ENCODE measurements around the gene MYO18A.
A peak's percentile ranks its signal among the peaks of the same experiment; 100 is the strongest.
"Not testable (repeated sequence)": the region's sequence is repeated elsewhere in the genome, so short reads cannot be mapped to it uniquely, and the experiment has no call there.

The MYO18A gene

DNA sequence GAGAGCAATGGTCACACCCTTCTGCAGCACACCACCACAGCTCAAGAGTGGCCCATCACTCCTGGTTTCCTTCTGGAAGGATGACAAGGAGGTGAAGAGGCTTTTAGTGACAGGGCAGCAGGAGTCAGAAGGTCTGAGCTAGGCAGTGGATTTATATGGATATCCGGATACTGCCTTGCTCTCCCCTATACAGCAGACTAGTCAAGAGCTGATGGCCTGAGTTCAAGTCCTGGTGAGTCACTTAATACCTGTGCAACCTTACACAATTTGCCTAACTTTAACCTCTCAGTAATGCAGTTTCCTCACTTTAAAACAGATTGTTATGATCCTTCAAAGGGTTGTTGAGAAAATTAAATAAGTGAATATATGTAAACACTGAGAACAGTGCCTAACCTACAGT is 22.9 kb downstream of the MYO18A start:
- Mint-ChIP-seq H3K4me1 (ENCODE audit: low read depth in 2 of 2) (peaks cover 24 to 45% of the 10 kb centered on the region in 2 donors), H3K27ac (peak overlapping the region in 1 of 2 donors; percentile 46), H3K36me3 (ENCODE audit: insufficient read depth) (peaks cover 6% of the 10 kb centered on the region)

DNA sequence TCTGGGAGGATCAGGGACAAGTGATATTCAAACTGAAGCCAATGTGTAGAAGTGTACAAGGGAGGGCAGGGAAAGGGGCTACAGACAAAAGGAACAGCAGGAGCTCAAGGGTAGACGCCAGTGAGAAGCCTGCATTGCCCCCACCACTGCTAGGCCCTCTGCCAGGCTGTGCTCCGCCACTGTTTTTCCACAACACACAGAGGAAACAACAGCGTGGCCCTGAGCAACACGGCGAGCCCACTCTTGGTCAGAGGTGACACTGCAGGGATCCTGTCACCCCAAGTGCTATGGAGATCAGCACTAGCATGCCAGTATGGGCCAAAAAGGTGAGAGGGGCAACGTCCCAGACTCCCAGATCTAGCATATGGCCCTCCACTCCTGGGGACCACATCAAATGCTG is 23.4 kb downstream of the MYO18A start:
- peaks cover 18 to 42% of the 10 kb centered on the region in 2 donors for H3K4me1 Mint-ChIP-seq (ENCODE audit: low read depth in 2 of 2)
- H3K36me3 Mint-ChIP-seq (ENCODE audit: insufficient read depth), result peaks cover 6% of the 10 kb centered on the region
- peak overlapping the region in 1 of 2 donors; percentile 46 for H3K27ac Mint-ChIP-seq
- ATAC-seq (replicated peaks), result no peak
- no peaks in the 10 kb centered on the region for H3K27me3 Mint-ChIP-seq
- no peak overlapping the region for H3K4me3 Mint-ChIP-seq
- no peak for DNase-seq
- H3K9me3 Mint-ChIP-seq, result no peaks in the 10 kb centered on the region

More for the DNA sequence above, 22.9 kb downstream of the MYO18A start:
- H3K9me3 Mint-ChIP-seq, result no peaks in the 10 kb centered on the region
- no peak for DNase-seq
- no peaks in the 10 kb centered on the region for H3K27me3 Mint-ChIP-seq
- no peak for ATAC-seq (replicated peaks)
- H3K4me3 Mint-ChIP-seq, result no peak overlapping the region

DNA sequence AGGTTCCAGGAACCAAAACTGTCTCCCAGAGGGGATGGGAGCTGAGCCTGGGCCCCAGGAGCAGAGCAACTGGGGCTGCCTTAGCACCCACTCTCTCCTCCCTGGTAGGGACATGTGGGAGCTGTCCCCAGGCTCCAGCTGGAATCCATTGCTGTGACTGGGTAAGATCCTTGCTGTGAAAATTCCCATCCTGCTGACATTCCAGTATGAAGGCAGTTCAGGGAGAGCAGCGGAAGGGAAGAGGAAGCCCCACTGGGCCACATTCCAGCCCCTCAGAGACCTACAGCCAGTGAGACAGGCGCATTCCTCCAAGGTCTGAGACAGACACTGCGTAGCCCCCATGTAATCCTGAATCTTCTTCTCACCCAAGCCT is 24.2 kb downstream of the MYO18A start:
- H3K9me3 Mint-ChIP-seq, result no peaks in the 10 kb centered on the region
- peaks cover 17 to 47% of the 10 kb centered on the region in 2 donors for H3K4me1 Mint-ChIP-seq (ENCODE audit: low read depth in 2 of 2)
- peak overlapping the region; percentile 22 to 94 for H3K27ac Mint-ChIP-seq
- no peak for DNase-seq
- H3K27me3 Mint-ChIP-seq, result no peaks in the 10 kb centered on the region
- H3K4me3 Mint-ChIP-seq, result peak overlapping the region in 1 of 2 donors; percentile 77
- H3K36me3 Mint-ChIP-seq (ENCODE audit: insufficient read depth), result peaks cover 6% of the 10 kb centered on the region
- ATAC-seq (replicated peaks), result no peak

DNA sequence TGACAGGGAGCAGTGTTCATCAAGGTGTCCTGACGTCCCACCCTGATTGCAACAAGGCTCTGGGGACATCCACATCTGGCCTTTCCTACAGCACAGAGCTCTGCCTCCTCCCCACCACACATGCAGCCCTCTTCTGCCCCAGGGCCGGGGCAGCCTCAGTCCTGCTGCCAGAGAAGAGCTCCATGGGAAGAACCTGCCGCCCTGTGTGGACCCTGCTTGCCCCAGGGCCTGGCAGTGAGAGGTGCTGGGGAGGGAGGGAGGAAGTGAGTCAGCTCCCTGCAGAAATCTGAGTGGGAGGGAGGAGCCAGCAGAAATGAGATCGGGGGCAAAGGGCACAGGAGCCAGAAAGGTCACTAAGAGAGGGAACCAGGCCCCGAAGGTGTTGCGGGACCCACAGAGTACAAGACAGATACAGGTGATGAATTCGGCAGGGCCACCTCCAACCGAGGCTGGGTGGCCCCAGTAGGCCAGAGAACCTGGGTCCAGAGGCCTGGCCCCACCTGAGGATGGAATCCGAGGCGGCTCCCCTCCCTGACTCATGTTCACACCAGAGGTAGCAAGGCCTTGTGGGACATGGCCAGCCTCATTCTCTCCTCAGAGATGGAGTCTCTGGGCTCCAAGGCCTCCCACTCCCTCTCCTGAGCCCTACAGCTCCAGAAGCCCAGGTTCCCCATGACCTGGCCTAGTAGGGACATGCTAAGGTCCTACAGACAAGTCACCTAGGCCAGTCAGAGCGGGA is 24.8 kb downstream of the MYO18A start:
- H3K4me3 Mint-ChIP-seq, result peak overlapping the region; percentile 47 to 77
- ATAC-seq (replicated peaks), result peak; percentile 84

DNA sequence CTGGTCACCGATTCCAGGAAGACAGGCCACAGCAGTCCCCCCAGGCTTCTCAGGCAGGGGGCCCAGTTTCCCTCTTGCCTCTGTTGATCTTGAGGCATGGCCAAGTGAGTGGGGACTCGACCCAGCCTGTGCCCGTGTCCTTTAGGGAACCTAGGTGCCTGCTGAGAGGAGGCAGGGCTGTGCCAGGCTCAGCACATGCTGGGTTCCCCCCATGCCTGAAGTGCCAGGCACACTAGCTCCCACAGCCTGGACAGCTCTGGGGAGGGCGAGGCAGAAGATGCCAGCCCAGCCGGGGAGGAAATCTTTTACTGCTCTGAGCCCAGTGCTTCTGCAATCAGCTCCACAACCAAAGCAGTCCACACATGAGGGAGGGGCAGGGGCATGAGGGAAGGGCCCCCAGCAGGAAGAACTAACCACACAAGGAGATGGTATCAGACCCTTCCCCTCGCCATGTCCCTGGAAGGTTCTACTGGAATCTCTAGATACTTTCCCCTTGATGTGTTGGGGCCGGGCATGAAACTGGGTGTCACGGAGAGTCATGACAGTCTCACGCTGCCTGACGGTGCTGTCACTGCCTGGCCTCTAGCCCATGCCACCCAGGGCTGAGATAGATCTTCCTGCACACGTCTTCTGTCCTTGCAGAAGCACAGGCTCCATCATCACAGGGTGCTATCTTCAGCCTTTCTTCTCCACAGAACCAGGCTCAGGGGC is 25.5 kb downstream of the MYO18A start:
- Mint-ChIP-seq H3K9me3 (no peaks in the 10 kb centered on the region), H3K4me1 (ENCODE audit: low read depth in 2 of 2) (peaks cover 16 to 47% of the 10 kb centered on the region in 2 donors), H3K4me3 (peak overlapping the region; percentile 47 to 77), H3K27ac (peak overlapping the region; percentile 51 to 94), H3K27me3 (no peaks in the 10 kb centered on the region), H3K36me3 (ENCODE audit: insufficient read depth) (peaks cover 7% of the 10 kb centered on the region)
- ATAC-seq (replicated peaks) (peak; percentile 51), DNase-seq (no peak)

More for the DNA sequence above, 24.8 kb downstream of the MYO18A start:
- peak; percentile 33 to 37 (median 35) for DNase-seq
- peaks cover 17 to 47% of the 10 kb centered on the region in 2 donors for H3K4me1 Mint-ChIP-seq (ENCODE audit: low read depth in 2 of 2)
- H3K27me3 Mint-ChIP-seq, result no peaks in the 10 kb centered on the region
- H3K36me3 Mint-ChIP-seq (ENCODE audit: insufficient read depth), result peaks cover 6% of the 10 kb centered on the region
- peak overlapping the region; percentile 51 to 94 for H3K27ac Mint-ChIP-seq
- no peaks in the 10 kb centered on the region for H3K9me3 Mint-ChIP-seq

DNA sequence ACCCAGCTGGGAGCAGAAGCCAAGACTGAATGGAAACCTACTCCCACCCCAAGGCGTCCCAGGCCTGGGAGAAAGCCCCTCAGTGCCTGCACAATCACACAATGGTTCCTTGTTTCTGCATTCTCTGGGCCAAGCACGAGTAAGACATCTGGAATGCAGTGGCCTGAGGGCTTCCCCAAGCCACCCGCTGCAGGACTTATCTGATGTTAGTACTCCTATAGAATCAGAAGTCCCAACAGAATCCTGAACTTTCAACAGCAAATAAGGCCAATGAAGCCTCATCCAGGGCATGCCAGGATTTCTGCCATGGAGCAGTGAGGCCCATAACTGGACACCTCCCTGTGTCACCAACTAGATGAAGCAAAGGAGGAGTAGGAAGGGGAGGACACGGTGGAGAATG is 28.6 kb downstream of the MYO18A start:
- peaks cover 15% of the 10 kb centered on the region for H3K36me3 Mint-ChIP-seq (ENCODE audit: insufficient read depth)
- H3K9me3 Mint-ChIP-seq, result no peaks in the 10 kb centered on the region

DNA sequence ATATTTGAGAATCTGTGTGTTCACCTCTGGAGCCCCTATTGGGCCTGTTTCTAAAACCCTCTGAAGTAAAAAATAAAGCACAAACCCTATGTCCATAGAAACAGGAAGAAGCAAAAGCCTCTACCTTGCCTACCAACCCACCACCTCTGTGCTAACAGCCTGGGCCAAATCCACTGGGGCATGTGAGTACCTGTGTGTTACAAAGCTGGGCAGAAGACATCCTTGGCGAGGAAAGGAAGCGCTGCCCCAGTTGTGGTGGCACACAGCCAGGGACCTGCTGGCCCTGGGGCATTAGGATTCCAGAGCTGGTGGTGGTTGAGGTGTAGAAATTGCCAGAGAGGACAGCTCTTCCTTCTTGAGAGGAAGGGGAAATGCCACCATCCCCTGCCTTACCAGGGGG is 30.0 kb downstream of the MYO18A start:
- peaks cover 18 to 40% of the 10 kb centered on the region in 2 donors for H3K4me1 Mint-ChIP-seq (ENCODE audit: low read depth in 2 of 2)
- H3K9me3 Mint-ChIP-seq, result no peaks in the 10 kb centered on the region
- peak overlapping the region; percentile 77 to 80 for H3K4me3 Mint-ChIP-seq
- no peaks in the 10 kb centered on the region for H3K27me3 Mint-ChIP-seq
- H3K36me3 Mint-ChIP-seq (ENCODE audit: insufficient read depth), result peaks cover 12% of the 10 kb centered on the region
- ATAC-seq (replicated peaks) (no peak), DNase-seq (no peak)
- H3K27ac Mint-ChIP-seq, result no peak overlapping the region

More for the DNA sequence above, 28.6 kb downstream of the MYO18A start:
- DNase-seq (no peak), ATAC-seq (replicated peaks) (no peak)
- Mint-ChIP-seq H3K4me3 (no peak overlapping the region), H3K4me1 (ENCODE audit: low read depth in 2 of 2) (peaks cover 15 to 38% of the 10 kb centered on the region in 2 donors), H3K27ac (peak overlapping the region in 1 of 2 donors; percentile 67), H3K27me3 (no peaks in the 10 kb centered on the region)

DNA sequence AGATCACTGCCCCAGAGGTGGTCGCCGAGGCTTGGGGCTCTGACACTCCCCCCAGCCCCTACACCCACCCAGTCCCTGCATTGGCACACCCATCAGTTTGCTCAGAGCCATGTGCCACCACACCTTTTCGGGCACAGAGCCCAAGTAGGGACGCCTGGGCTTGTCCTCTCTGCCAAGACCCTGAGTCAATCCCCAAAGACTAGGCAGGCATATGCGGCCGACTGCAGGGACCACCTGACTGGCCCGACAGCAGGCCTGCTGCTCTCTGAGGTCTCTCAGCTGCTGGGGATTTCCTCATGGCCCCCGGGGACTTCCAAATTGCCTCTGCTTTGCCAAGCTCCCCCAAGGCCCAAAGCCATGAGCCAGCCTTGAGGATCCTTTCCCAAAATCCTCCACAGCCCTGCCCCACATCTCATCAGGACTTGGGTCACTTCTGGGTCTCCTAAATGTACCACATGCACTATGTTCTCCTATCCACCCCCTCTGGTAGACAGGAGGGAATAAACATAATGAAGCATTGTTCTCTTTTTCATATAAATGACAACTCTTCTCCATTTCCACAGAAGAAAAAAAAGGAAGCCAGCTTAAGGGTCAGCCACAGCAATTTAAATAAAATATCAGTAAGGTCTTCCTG is 30.6 kb downstream of the MYO18A start:
- H3K4me3 Mint-ChIP-seq, result peak overlapping the region; percentile 77 to 80
- H3K27ac Mint-ChIP-seq, result peak overlapping the region in 1 of 2 donors; percentile 76
- no peak for DNase-seq
- peaks cover 18 to 36% of the 10 kb centered on the region in 2 donors for H3K4me1 Mint-ChIP-seq (ENCODE audit: low read depth in 2 of 2)
- H3K9me3 Mint-ChIP-seq, result no peaks in the 10 kb centered on the region
- no peak for ATAC-seq (replicated peaks)
- H3K27me3 Mint-ChIP-seq, result no peaks in the 10 kb centered on the region
- peaks cover 9% of the 10 kb centered on the region for H3K36me3 Mint-ChIP-seq (ENCODE audit: insufficient read depth)

DNA sequence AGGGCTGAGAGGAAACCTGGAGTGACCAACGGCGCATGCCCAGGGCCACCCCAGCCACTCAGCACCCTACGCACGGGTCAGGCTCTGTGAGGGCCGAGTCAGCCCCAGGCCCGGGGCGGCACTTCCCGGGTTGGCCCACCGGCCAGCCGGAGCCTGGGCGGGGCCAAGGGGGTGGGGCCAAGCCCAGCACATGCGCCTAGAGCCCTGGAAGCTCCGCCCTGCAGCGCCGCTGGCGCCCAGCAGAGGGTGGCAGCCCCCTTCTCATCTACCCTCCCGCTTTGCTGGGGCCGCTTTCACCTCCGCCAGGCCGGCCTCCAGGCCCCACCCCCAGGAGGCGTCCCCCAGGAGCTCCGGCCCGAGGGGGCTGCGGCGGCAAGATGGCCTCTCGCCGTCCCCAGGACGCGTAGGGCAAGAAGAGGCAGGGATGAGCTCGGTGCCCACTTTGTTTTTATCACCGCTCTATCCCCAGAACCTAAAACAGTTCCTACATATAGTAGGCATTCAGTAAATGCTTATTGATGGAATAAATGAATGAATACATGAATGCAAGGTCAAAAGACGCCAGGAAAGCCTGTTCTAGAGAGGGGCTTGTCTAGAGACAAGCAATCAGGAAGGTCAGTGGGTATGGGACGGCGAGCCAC is 31.3 kb downstream of the MYO18A start:
- Mint-ChIP-seq H3K4me3 (peak overlapping the region; percentile 77 to 80), H3K27me3 (no peaks in the 10 kb centered on the region), H3K27ac (peak overlapping the region; percentile 70 to 76), H3K36me3 (ENCODE audit: insufficient read depth) (peaks cover 9% of the 10 kb centered on the region), H3K4me1 (ENCODE audit: low read depth in 2 of 2) (peaks cover 23 to 36% of the 10 kb centered on the region in 2 donors), H3K9me3 (no peaks in the 10 kb centered on the region)
- ATAC-seq (replicated peaks) (peak; percentile 91), DNase-seq (peak; percentile 88 to 93 (median 91))

DNA sequence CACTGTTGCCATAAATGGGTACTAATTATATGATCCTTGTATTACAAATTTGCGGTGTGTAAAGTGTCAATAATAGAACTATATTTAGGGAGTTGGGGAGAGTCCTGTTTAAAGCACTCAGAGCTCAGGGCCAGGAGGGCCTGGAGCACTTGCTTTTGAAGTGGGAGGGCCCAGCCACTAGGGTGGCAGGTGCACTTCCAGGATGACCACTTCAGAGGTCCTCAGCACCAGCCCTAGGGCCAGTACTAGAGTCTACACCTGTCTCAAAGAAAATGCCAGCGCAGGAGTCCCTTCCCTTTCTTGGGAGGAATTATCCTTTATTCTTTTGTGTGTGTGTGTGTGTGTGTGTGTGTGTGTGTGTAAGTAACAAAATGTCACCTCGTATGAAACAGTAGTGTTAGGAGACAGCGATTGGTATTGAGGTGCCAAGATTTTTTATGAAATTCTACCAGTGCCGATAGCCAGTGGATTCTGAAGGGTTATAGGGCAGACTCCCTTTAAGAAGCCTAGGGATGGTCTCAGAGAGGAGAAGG is 31.9 kb downstream of the MYO18A start:
- Mint-ChIP-seq H3K4me1 (ENCODE audit: low read depth in 2 of 2) (peaks cover 26 to 33% of the 10 kb centered on the region in 2 donors), H3K36me3 (ENCODE audit: insufficient read depth) (peaks cover 9% of the 10 kb centered on the region), H3K27ac (peak overlapping the region; percentile 70 to 76), H3K4me3 (peak overlapping the region; percentile 77 to 80), H3K27me3 (no peaks in the 10 kb centered on the region), H3K9me3 (no peaks in the 10 kb centered on the region)
- ATAC-seq (replicated peaks) (no peak), DNase-seq (no peak)

DNA sequence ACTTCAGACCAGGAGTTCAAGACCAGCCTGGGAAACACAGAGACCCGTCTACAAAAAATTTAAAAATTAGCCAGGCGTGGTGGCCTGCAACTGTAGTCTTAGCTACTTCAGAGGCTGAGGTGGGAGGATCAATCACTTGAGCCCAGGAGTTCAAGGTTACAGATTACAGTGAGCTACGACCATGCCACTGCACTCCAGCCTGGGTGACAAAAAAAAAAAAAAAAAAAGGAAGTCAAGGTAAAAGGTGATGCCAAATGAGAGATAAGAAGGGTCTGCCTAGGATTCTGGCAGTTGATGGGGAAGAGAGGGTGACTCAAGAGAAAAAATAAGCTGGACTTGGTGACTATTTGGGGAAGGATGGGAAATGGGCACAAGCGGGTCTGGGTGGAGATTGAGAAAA is 32.5 kb downstream of the MYO18A start:
- Mint-ChIP-seq H3K27ac (peak overlapping the region in 1 of 2 donors; percentile 70), H3K4me1 (ENCODE audit: low read depth in 2 of 2) (peaks cover 26 to 33% of the 10 kb centered on the region in 2 donors), H3K9me3 (no peaks in the 10 kb centered on the region), H3K27me3 (no peaks in the 10 kb centered on the region), H3K4me3 (peak overlapping the region in 1 of 2 donors; percentile 11), H3K36me3 (ENCODE audit: insufficient read depth) (peaks cover 11% of the 10 kb centered on the region)
- ATAC-seq (replicated peaks) (no peak), DNase-seq (no peak)

DNA sequence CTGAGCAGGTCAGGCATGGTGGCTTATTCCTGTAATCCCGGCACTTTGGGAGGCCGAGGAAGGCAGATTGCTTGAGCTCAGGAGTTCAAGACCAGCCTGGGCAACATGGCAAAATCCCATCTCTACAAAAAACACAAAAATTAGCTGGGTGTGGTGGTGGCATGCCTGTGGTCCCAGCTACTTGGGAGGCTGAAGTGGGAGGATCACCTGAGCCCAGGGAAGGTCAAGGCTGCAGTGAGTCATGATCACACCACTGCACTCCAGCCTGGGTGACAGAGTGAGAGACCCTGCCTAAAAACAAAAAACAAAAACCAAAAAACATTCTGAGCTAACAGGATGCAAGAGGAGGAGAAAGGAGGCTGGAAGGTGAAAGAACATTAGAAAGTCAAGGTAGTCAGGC is 33.0 kb downstream of the MYO18A start:
- not testable (repeated sequence) for ATAC-seq (replicated peaks); H3K27me3 Mint-ChIP-seq; DNase-seq; H3K9me3 Mint-ChIP-seq
- H3K36me3 Mint-ChIP-seq (ENCODE audit: insufficient read depth), result peaks cover 11% of the 10 kb centered on the region
- peak overlapping the region in 1 of 2 donors; percentile 11 for H3K4me3 Mint-ChIP-seq
- H3K4me1 Mint-ChIP-seq (ENCODE audit: low read depth in 2 of 2), result peaks cover 26 to 35% of the 10 kb centered on the region in 2 donors
- peak overlapping the region in 1 of 2 donors; percentile 70 for H3K27ac Mint-ChIP-seq
